NCI-H82 treated with DMSO at 0.1 percent for 48 hours (cell line): ENCODE results near the gene MYOCD.

Experiments
- DNase-seq: peaks from one replicate; lab custom pipeline; 2025; ENCODE audit not compliant: unreplicated experiment; lab: John Stamatoyannopoulos, UW

MYOCD gene

DNA sequence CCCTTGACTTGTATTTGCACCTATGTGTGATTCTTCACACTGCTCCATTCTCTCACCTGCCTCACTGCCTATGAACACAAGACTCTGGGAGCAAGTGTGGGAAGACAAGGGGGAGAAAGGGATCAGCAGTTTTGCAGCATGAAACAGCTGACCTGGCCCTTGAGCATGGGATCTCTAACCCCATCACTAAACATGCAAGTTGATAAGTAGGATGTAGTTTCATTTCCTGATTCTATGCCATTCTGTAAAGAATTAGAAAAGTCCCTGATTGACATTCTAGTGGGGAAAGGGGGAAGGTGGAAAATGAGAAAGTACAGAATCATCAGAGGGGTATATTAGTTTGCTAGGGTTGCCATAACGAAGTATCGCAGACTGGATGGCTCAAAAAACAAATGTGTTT lies 25.3 kb upstream of the MYOCD start:
- DNase-seq = no peak

DNA sequence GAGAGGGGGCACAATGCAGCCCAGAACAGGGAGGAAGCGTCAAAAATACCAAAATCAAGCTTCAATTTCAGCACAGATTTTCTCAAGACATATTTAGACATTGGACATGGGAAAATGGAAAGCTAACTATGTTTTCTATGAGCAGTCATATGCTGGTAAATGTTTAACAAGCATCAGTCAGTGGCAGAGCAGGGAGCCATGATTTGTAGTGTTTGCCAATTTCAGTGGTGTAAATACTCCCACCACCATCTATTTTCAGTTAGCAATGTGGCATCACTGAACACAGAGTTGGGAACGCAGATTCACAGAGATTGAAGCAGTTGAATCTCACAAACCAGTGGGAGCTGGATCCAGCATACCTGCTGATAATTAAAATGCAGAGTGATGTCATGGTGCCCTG lies 24.6 kb upstream of the MYOCD start:
- DNase-seq = no peak

DNA sequence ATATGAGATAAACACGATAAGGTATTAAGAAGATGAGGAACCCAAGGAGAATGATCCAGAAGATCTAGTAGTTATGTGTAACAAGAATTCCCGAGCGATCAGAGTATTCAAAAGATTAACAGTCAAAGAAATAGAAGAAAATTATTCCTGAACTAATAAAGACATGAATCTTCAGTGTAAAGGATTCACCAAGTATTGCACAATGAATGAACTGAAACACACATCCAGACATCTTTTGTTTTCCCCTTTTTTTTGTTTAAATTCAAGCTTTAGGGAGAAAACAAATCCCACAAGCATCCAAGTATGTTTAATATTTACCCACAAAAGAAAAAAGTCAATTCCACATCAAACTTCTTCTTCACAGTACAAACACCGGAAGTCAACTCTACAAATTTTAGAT lies 23.7 kb upstream of the MYOCD start:
- no peak for DNase-seq

DNA sequence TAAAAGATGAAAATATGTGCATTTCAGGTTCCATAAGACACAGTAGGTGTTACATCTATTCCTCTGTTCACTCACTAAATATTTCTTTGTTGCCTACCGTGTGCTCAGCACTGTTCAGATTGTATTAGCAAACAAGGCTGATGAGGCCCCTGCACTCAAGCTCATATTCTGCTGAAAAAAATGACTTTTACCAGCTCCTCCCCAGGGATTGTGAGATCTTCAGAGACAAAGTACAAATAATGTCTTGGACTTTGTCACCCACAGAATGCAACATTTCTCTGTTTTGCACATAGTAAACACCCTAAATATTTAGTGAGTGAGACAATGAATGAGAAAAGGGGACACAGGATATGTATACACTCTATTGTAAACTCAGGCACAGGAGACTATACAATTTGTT lies 21.9 kb upstream of the MYOCD start:
- no peak for DNase-seq

DNA sequence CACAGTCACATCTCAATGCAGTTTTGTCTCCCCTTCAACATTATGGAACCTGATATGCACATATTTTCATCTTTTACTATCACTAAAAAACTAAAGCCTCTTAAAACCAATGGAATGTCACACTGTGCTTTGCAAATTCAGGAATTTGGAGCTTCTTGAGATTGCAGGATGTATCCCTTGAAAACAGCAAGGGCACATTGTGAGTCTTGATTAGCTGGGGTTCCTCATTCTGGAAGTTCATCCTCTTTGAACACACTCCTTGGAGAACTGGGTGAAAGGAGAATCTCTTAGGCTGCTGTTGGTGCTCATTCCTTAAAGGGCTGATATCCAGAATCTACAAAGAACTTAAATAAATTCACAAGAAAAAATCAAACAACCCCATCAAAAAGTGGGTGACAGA lies 21.1 kb upstream of the MYOCD start:
- no peak for DNase-seq

DNA sequence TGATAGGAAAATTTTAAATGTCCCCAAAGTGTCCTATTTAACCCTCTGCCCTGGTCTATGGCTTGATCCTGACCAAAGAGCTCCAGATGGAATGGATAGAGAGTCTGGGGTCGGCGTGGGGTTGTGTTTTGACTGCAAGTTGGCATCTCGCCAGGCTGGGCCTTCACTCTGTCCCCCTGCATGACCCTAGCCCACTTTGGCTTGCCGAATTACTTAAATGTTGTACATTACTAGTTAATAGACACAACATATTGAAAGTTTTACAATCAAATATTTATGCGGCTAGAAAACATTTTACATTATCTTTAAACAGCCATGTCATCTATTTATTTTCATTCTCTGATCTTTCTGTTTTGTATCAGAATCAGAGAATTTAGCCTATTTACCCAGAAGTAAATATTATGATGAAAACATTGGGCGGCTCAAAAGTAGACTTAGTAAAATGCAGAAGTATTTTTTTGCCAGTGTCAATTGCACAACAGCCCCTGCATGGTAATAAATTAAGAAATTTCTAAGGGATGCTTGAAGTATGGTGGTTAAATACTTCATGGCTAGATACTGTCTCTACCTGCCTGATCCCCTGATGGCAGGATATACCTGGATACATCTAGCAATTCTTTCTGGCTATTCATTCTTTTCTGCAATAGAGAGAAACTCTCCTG lies 18.8 kb upstream of the MYOCD start:
- no peak for DNase-seq

DNA sequence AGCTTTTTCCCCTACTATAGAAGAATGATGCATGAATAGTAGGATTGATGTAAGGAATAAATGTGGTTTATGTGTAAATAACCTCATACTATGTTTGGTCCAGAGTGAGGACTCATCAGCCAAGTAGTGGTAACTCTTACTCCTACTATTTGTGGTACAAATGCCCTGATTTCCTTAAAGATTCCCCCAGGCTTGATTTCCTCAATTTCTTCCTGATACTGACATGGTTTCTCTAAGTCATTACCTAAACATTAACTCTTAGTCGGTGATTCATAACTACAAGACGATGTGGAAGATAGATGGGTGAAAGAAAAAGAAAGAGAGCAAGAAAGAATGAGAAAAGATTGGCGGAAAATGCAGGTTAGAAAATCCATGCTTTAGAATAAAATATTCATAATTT lies 17.2 kb upstream of the MYOCD start:
- no peak for DNase-seq

DNA sequence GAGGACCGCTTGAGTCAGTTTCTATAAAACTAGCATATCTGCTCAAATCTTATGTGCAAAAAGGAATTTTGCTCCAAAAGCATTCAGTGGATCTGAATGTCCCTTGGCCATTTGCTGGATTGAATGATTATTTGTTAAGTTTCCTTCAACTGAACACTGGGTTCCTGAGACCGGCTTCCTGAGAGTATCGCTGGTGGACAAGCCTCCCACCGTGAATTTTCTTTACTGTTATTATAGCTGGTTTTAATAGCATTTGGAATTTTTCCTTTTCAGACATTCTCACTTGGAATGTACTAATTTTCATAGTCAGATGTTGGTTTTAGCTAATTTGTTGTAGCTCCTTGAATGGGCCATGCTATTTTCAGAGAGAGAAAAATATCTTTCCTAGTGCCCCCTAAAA lies 9.8 kb upstream of the MYOCD start:
- DNase-seq = no peak

DNA sequence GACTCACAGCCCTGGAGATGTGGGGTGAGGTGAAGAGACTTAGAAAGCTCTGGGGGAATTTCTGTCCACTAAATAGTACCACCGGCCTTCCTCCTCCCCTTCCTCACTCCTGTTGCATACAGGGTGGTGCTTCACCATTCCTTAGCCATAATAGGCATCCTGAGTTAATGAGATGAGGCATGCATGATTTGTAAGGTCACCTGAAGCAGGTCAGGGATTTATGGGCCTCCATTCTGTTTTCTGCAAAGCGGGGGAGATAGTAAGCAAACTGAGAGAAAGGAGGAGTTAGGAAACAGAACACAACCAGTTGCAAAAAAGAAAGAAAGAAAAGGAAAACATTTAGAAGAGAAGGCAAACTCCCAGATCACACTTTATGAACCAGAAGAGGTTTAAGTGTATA lies 9.3 kb upstream of the MYOCD start:
- DNase-seq = no peak

DNA sequence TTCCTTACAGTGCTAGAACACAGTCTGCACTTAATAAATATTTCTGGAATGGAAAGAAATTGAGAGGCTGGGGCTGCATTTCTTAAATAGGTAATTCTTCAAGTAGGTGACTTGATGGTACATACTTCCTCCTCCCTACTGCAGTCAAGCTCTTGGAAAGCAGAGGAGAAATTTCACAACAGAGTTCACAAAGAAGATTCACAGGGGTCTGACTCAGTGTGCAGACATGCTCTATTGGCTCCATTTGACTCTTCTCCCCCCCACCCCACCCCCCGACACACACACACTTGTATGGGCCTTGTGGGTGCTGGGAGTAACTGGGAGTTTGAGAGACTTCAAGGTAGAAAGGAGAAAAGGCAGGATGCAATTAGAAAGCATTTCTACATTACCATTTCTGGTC lies 6.2 kb upstream of the MYOCD start:
- DNase-seq = no peak

DNA sequence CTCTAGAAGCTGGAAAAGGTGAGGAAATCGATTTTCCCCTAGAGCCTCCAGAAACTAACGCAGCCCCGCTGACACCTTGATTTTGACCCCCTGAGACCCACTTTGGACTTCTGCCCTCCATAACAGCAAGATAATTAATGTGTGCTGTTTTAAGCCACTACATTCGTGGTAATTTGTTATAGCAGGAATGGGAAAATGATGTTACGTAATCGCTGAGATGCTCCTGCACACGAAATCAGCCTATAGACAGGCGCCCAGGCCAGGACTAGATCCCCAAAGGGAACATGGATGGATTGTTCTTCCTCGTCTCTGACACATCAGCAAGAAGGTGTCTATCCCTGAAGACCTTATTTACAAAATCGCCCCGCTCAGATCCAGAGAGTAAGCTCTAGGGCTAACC lies 1.4 kb upstream of the MYOCD start:
- DNase-seq = no peak

DNA sequence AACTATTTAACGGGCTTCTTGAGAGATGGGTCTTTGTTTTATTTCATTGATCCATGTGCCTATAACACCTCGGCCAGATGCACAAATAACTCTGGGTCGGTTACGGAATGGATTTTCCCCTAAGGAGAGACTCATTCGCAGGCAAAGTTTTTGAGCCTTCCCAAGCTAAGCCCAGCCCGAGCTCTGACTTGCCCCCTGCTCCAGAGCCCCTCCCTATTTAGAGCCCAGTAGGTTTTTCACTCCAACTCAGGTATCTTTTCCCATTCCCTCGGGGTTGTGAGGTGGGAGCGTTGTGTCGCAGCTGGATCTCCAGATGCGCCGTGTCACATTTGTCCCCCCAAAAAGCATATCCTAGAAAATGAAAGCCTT lies 812 bp upstream of the MYOCD start:
- no peak for DNase-seq

DNA sequence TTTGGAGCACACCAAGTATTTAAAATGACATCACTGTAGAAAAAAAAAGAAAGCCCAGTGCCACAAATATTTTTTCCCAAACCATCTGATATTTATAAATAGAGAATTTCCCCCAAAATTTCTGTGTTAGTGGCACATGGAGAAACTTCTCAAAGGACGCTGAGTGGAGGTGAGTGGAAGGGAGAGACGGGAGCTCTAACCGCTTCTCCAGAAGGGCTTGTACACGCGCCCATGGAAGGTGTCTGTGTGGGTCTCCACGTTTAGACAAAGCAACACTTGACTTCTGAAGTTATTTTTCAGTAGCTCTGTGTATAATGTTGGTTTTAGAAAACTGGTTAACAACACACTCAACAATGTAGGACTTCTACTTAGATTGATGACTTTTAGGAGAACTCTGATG lies 1.0 kb downstream of the MYOCD start:
- no peak for DNase-seq

DNA sequence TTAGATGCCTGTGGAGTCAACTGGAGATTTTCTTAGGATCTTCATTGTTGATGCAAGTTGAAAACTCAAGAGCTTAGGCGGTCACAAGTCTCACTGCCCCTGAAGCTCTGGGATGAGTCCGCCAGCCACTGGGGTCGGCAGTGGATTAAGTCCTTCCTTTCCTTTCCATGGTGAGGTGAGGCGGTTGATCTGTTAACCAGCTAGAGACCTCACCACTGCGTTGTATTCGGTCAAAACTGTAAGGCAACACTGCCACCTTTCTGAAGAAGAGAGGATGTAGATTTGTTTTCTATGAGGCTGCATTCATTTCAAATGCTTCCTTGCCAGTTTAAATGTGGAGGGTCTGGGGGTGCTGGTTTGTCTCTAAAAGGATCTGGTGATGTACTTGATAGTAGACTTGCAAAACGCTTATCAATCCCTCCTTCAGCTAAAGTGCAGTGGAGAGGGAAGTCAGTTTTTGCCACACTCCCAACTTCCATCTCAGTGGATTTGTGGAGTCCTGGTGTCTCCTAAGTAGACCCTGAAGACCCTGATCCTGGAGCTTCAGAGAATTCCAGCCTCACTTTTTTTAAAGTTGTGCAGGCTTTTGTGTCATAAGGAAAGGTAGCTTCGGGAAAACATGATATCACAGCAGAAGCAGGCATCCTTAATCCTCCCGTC lies 1.7 kb downstream of the MYOCD start:
- DNase-seq = peak; percentile 13

DNA sequence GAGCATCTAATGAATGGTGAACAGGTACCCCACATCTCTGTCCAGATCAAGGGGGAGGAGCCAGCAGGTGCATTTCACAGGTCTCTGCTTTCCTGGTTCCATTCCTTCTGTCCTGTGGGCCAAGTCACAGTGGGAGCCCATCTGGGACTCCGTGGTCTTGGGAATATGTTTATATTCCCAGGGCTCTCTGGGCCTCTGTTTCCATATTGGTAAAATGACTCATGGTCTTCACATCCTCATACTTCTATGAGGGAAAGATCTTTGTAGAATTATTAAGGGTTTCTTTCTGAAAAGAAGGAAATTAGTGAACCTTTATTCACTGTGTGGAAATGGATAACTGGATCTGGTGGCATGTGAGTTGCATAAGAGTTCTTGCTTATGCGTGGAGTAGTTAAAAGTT lies 6.2 kb downstream of the MYOCD start:
- no peak for DNase-seq

DNA sequence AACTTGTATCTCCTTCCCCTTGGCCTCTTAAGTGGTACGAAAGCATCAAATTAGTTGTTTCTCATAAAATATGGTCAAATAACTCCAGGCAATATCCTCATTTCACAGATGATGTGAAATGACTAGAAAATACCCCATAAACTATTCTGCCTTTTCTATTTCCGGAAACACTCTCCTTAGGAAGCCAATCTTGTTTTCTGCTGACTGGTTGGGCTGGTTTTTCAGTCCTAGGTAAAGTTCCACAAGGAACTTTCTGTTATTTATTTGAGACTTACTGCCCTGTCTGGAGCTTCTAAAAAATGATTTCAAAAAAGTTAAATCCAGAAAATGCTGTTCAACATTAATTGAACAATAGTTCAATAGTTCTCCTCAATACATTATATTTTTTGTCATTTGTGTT lies 7.3 kb downstream of the MYOCD start:
- no peak for DNase-seq

DNA sequence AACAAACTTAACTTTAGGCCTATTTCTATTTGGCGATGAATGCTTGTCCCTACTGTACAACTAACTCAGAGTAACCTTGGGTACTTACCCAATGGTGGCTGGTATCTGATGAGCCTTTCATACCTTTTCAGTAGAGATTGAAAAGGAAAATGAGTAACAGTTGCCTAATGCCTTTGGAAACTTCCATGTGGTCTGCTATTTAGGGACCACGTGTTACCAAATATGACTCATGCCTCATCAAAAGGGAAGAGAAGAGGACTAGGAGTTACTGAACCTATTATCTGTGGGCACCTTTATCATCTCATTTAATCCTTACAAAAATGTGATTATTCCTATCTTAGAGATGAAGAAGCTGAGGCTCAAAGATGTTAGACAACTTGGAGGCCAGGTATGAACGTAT lies 8.1 kb downstream of the MYOCD start:
- DNase-seq = no peak

DNA sequence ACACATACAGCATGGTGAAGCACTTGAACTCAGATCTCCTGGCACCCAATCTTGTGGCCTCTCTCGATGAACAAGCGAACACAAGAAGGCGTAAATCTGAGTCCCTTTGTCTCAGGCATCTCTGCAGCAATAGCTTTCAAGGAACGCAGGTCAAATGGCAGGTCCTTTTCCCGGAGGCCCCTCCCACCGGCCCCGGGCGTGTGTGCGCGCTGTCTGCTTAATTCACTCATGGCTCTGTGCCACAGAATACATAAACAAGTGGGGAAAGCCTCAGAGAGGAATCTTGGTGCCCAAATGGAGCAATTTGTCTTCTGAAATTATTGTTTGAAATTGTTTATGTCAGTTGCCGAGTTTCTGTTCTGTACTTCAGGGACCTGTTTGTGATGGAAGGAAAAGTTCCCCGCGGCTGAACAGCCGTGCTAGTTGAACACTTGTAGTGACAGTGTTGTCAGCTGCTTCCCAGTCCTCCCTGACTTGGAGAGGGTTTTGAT lies 14.8 kb downstream of the MYOCD start:
- DNase-seq = no peak

DNA sequence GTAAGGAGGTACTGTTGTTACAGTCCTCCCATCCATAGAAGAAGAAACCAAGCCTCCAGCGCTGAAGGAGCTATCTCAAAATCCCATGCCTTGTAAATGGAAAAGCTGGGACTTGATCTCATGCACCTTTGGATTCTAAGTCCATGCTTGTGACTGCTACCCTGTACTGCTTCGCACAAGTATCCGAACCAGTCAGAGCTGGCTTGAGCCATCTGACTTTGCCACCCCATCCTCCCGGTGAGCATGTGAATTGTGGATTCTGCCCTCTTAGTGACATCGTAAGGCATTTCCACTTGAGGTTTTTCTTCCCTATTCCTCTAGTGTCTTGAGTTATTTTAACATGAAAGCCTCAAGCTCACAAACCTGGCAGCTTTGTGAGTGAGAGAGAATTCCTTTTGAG lies 15.3 kb downstream of the MYOCD start:
- DNase-seq = no peak

DNA sequence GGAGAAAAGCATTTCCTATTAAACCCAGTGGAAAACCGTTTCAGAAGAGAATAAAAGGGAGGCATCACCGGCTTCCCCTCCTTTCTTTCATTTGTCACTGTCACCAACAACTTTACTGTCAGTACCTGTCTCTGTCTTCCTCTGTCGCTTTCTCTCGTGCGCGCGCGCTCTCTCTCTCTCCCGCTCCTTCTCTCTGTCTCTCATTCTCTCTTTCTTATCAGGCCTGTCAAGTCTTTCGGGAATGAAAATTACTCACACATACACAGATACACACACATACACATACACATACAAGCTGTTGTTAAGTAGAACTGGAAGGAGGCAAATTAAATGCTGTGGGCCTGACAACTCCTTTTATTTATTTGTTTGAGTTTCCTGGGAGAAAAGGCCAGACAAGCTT lies 17.6 kb downstream of the MYOCD start:
- DNase-seq = no peak

DNA sequence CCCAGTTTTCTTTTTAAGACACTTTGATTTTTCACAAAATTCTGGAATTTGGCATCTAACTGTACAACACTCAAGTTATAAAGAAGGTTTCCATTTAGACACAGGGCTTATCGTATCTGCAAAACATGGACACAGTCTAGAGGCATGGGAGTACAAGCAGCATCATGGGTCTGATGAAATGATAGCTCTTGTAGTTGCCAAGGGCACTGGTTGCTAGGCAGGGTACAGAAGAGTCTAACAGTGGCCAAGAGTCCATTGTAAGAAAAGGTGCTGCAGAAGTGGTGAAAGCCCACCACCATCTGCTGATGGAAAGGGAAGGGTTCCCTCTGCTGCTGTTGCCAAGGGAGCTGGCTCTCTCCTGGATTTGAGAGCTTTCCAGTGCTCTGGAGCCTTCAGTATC lies 20.8 kb downstream of the MYOCD start:
- no peak for DNase-seq

DNA sequence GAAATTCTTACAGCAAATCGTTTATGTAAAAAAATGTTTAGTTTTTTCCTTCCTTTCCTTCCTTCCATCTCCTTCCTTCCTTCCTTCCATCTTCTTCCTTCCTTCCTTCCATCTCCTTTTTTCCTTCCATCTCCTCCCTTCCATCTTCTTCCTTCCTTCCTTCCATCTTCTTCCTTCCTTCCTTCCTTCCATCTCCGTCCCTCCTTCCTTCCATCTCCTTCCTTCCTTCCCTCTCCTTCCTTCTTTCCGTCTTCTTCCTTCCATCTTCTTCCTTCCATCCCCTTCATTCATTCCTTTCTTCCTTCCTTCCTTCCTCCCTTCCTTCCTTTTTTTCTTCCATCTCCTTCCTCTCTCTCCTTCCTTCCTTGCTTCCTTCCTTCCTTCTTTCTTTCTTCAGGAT lies 22.7 kb downstream of the MYOCD start:
- no peak for DNase-seq

DNA sequence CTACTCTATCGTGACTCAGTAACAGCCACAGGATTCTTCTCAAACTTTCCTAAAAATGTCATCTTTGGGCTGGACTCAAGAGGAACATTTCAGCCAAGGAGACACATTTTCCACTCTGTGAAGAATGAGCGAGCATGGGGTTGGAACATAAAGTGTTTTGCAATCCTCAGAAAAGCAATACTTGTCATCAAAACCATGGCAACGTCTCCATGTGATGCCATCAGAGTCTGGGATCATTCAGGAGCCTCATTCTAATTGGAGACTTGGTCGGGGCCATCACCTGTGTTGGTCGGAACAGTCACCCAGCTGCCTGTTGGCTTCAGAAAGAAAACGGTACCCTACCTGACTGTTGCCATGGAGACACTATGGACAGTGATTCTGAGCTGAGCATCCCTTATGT lies 25.5 kb downstream of the MYOCD start:
- DNase-seq = no peak
